ENCODE results near the gene MAMLD1. TPM values are rescaled to one million over a fixed set of nuclear protein-coding genes. Genes with fewer than 3 reads are reported as not detected.

Gene MAMLD1
- total RNA-seq, 1 donor from 2014 or later, result 4.4 TPM

DNA sequence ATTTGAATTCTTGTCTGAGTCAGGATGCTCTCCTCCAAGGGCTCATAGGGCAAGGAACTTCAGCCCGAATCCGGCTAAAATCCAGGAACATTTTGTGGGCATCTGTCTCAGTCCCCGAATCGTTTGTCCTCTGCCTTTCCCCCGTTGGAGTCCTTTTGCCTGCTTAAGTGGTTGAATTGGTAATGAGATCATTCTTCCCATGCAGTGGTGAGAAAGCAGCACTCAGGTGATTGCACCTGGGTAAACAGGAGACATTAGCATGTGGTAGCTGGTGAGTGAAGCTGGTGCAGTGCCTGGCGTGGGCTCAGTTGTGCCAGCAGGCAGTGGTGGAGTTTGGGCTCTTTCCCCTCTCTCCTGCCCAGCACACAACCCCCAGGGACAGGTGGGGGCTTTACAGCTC lies 143.4 kb downstream of the MAMLD1 start:
- H3K27ac Mint-ChIP-seq, result no peak overlapping the region
- TF ChIP-seq, protein P1, sequence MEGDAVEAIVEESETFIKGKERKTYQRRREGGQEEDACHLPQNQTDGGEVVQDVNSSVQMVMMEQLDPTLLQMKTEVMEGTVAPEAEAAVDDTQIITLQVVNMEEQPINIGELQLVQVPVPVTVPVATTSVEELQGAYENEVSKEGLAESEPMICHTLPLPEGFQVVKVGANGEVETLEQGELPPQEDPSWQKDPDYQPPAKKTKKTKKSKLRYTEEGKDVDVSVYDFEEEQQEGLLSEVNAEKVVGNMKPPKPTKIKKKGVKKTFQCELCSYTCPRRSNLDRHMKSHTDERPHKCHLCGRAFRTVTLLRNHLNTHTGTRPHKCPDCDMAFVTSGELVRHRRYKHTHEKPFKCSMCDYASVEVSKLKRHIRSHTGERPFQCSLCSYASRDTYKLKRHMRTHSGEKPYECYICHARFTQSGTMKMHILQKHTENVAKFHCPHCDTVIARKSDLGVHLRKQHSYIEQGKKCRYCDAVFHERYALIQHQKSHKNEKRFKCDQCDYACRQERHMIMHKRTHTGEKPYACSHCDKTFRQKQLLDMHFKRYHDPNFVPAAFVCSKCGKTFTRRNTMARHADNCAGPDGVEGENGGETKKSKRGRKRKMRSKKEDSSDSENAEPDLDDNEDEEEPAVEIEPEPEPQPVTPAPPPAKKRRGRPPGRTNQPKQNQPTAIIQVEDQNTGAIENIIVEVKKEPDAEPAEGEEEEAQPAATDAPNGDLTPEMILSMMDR (IDR thresholded peaks at IDR 0.05; ENCODE audit: unreplicated experiment), result no peak
- DNase-seq (ENCODE audit: low spot score, unreplicated experiment), result no peak
- peaks cover 2% of the 10 kb centered on the region for H3K36me3 Mint-ChIP-seq (ENCODE audit: insufficient read depth)
- peaks cover 3% of the 10 kb centered on the region for H3K9me3 Mint-ChIP-seq (ENCODE audit: low read depth)
- H3K4me3 Mint-ChIP-seq (ENCODE audit: low read depth), result no peak overlapping the region
- peaks cover 4% of the 10 kb centered on the region for H3K4me1 Mint-ChIP-seq (ENCODE audit: low read depth)
- peaks cover 14% of the 10 kb centered on the region for H3K27me3 Mint-ChIP-seq

DNA sequence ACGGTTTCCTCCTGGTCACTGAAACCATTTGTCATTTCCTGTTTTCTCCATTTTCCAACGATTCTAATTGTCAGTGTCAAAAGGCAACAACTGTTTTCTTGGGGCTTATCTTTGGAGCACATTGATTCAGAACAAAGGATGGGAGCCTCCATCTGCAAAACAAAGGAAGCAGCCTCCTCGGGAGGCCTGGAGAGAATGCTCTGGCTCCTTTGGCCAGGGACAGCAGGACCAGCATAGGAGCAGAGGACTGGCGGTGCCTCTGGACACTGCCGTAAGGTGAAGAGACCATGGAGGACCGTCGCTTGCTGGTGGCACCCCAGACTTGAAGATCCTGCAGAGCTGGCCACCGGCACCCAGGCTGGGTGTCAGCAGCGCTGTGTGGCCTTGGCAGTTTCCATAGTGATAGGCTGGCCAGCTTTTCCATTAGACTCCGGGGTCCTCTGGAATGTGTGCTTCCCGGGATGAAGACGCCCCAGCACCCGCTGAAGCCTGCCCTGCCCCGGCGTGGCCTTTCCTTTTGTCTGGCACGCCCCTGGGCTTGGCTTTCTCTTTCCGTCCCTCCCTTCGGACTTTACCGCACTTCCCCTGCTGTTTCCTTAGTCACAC lies 144.2 kb downstream of the MAMLD1 start:
- peaks cover 4% of the 10 kb centered on the region for H3K4me1 Mint-ChIP-seq (ENCODE audit: low read depth)
- no peaks in the 10 kb centered on the region for H3K9me3 Mint-ChIP-seq (ENCODE audit: low read depth)
- H3K27me3 Mint-ChIP-seq, result peaks cover 14% of the 10 kb centered on the region
- TF ChIP-seq, protein P1 (IDR thresholded peaks at IDR 0.05; ENCODE audit: unreplicated experiment), result no peak
- H3K27ac Mint-ChIP-seq, result no peak overlapping the region
- DNase-seq (ENCODE audit: low spot score, unreplicated experiment), result no peak
- H3K4me3 Mint-ChIP-seq (ENCODE audit: low read depth), result no peak overlapping the region
- peaks cover 2% of the 10 kb centered on the region for H3K36me3 Mint-ChIP-seq (ENCODE audit: insufficient read depth)

DNA sequence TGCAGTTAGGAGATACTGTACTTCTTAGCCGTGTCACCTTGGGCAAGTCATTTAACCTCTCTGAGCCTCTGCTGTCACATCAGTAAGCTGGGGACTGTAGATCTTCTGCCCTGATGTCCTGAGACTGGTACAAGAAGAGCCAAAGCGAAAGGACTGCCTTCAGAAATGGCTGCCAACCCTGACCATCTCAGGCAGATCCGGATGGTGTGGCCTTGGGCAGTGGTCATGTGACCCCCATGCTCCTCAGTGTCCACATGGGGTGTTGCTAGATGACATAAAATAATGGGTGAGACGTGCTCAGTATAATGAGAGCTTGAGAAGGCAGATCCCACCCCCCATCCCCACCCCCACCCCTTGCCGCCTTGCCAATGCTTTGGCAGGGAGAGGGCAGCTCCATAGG lies 144.9 kb downstream of the MAMLD1 start:
- DNase-seq (ENCODE audit: low spot score, unreplicated experiment), result no peak
- Mint-ChIP-seq H3K36me3 (ENCODE audit: insufficient read depth) (peaks cover 2% of the 10 kb centered on the region), H3K27ac (no peak overlapping the region), H3K4me1 (ENCODE audit: low read depth) (peaks cover 4% of the 10 kb centered on the region), H3K9me3 (ENCODE audit: low read depth) (no peaks in the 10 kb centered on the region), H3K27me3 (peaks cover 14% of the 10 kb centered on the region), H3K4me3 (ENCODE audit: low read depth) (no peak overlapping the region)
- TF ChIP-seq, protein P1 (IDR thresholded peaks at IDR 0.05; ENCODE audit: unreplicated experiment), result no peak

DNA sequence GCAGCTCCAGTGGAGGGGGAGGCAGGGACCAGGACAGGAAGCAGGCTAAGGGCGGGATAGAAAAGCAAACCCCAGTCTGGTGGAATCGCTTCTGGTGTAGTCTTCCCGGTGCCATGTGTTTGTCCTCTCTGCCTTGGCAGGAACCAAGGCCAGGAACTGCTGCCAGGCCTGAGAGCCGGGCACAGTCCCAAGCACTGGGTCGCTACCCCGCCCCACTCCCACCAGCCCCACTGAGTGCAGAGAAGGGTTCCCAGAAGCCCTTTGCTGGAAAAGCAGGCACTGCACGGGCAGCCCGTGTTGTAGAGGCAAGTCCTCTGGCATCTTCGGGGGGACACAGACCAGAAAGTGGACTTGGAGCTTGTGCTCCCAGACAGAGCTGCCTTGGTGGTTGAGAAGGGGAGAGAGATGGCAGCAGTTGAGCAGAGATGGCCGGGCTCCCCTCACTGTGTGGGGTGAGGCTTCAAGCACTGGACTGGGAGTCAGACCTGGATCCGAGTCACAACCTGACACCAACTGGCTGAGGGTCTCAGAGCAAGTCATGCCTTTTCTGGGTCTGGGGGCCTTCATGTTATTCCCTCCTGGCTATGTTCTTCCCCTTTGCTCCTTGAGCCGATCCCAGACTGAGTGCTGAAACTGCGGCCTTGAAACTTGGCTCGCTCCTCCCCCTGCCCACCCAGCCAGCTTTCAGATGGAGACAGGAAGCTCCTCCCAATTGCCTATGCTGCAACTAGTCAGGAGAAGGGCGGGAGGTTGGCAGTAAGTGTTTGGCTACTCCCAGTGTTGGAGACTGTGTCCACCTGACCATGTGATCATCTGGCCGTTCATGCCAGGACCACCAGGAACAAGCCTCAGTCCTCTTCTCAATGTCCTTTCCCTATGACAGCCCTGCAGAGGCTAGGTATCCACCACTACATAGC lies 145.6 kb downstream of the MAMLD1 start:
- Mint-ChIP-seq H3K27me3 (peaks cover 14% of the 10 kb centered on the region), H3K4me1 (ENCODE audit: low read depth) (peaks cover 4% of the 10 kb centered on the region), H3K27ac (no peak overlapping the region), H3K36me3 (ENCODE audit: insufficient read depth) (peaks cover 2% of the 10 kb centered on the region), H3K4me3 (ENCODE audit: low read depth) (no peak overlapping the region), H3K9me3 (ENCODE audit: low read depth) (no peaks in the 10 kb centered on the region)
- no peak for DNase-seq (ENCODE audit: low spot score, unreplicated experiment)
- TF ChIP-seq, protein P1 (IDR thresholded peaks at IDR 0.05; ENCODE audit: unreplicated experiment), result no peak

DNA sequence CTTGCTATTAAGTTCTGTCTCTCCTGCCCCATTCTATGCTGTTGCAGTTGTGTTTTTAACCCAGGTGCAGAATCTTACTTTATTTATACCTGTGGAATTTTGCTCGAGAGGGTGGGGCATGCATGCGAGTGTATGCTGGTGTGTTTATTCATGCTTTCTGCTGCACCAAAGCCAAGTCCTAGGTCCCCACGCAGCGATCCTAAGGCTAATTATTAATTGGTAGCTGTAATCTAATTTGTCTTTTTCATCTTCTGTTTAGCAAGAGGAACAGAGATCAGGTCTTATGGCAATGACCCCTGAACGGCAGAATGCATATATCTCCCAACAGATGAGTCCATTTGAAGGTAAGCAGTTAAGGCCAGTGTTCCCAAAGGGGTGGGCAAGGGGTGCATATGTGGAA lies 146.6 kb downstream of the MAMLD1 start:
- Mint-ChIP-seq H3K27me3 (peaks cover 17% of the 10 kb centered on the region), H3K9me3 (ENCODE audit: low read depth) (no peaks in the 10 kb centered on the region), H3K27ac (no peak overlapping the region), H3K4me1 (ENCODE audit: low read depth) (peaks cover under 1% of the 10 kb centered on the region), H3K36me3 (ENCODE audit: insufficient read depth) (peaks cover 3% of the 10 kb centered on the region), H3K4me3 (ENCODE audit: low read depth) (no peak overlapping the region)
- no peak for DNase-seq (ENCODE audit: low spot score, unreplicated experiment)
- TF ChIP-seq, protein P1 (IDR thresholded peaks at IDR 0.05; ENCODE audit: unreplicated experiment), result no peak

Measured in progenitor cell of endocrine pancreas (in vitro differentiated cells).